GM10847 (cell line): Measurements from ENCODE around the gene ARHGEF26.

Experiments
- POLR2A ChIP-seq: IDR thresholded peaks from 2 replicates; pipeline ENCODE4 v1.6.1; 2011; ENCODE audit not compliant: insufficient read length; ENCODE audit errors: extremely low read depth

Gene ARHGEF26

DNA sequence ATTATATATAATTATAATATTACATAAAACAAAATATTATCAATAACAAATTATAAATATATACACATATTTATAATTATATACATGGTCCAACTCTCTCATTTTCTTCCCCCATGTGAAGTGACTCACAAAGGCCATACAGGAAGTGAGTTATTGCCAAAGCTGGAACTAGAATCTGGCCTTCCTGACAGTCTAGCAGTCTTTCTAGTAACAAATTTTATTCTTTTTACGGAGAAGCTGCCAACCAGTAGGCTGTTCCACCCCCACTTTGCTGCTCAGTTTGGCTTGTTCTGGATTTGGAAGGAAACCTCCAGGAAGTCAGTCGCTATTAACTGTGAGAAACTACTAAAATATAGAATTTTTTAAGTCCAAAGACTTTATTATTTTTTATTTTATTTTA is 123.5 kb downstream of the ARHGEF26 start:
- no peak for TF ChIP-seq POLR2A

DNA sequence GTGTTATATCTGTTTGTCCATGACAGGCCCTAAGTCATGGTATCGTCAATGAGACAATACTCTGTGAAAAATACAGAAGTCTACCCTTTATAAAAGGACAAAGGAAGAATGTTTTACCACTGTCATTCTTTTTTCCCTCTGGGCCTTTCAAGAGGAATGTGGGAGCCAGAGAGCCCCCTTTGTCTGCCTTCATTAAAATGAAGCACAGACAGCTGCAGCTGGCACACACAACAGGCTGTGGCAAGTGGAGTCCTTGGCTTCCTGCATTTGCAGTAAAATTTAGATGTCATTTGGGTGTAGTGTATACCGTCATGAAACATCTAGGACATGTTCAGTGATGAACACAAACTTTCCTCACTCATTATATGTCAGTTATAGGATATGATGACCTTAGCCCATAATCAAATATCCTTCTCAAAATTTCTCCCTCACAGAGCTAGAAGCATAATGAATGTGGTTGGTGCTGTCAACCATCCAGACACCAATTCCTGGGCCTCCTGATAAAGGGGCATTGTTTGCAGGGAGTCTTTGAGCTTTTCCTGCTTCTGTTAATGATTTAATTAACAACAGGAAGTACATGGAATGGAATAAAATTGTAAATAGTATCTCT is 126.7 kb downstream of the ARHGEF26 start:
- no peak for TF ChIP-seq POLR2A

DNA sequence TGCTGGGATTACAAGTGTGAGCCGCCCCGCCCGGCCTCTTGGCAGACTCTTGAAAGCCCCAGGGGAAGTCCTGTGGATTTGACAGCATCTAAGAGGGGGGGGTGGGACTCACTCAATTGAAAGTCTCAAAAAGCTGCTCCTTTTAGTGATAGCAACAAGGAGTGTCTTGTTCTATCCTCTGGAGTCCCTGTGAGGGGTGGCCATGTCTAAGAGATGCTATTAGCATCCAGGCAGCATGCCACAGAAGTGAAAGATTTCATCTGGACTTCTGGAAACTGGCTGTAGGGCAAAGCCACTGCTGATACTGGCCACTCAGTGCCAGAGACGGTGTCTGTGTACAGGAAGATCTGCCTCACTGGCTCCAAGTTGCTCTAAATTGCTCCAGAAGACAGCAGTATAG is 129.1 kb downstream of the ARHGEF26 start:
- TF ChIP-seq POLR2A, result no peak

DNA sequence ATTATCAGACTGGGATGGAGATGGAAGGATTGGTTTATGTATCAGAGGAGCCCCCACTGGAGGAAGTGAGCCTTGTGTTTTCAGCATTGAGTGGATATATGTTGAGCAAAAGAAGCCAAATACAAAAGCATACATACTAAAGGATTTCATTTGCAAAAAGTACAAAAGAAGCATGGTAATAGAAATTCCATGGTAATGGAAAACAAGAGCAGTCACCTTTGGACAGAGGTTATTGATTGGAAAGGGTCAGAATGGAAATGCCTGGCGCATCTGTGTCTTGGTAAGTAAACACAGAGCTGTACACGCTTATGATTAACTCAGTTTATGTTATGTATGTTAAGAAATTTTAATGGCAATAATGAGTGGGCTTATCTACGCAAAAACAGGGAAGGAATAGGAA is 130.4 kb downstream of the ARHGEF26 start:
- no peak for TF ChIP-seq POLR2A

DNA sequence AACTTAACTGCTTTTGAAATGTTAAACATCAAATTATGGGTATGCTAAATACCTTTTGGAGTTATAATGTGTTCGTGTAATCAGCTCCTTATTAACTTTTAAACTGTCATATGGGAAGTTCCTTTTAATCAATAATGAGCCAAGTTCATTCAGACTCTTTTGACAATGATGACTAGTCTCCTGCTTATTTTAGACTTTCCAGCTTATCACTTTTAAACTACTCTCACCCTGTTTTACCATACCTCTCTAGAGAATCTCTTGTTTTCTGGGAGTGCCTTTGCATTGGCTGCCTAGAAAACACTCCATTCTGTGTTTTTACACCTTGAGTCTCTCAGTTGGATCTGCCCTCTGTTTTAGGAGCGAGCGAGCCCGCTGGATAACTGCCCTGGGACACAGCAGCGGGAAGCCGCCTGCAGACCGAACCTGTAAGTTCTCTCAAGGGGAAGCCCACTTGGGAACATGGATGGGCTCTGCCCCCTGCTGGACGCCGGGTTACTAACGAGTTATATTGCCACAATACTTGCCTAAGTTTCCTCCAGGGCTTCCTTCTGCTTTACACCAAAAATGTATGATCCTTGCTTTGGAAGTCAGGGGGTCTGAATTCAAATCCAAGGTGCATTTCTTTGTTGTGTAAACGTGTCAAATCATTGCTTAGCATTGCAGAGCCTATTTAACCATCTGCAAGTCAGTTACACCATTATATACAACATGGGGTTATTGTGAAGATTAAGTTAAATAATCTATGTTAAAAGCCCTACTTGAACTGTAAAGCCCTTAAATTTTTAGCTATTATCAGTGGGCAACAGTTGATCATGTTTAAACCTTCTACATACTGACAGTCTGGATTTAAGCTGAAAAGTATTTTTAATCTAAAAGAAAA is 131.8 kb downstream of the ARHGEF26 start:
- no peak for TF ChIP-seq POLR2A

DNA sequence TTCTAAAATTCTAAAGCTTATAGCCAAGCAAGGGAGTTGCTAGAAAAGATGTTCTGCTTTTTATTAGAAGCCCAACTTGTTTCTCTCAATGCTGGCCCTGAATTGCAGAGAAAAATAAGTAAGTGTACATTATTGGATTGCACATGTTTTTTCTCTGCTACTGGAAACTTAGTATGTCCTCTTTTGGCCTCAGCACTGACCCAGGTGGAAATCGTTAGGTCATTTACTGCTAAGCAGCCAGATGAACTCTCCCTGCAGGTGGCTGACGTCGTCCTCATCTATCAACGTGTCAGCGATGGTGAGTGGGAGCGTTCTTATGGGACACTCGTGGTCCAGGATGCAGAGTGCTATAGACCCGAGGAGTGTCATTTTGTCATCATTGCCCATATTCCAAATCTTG is 133.3 kb downstream of the ARHGEF26 start:
- no peak for TF ChIP-seq POLR2A

DNA sequence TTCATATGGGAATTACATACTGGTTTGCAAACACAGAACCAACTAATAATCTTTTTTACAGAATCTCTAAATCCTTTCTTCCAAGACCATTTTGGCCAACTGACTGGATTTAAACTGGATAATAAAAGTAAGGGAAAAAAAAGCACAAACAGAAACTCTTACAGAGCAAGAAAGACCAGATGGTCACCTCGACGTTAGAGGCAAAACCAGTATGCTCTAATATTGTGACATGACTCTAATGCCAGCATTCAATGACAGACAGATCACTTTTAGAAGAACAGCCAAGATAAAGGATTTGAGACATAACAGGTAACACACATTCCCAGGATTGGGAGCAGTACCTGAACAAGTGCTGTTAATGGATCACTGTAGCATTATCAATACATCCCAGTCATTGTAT is 152.2 kb downstream of the ARHGEF26 start:
- TF ChIP-seq POLR2A, result no peak

DNA sequence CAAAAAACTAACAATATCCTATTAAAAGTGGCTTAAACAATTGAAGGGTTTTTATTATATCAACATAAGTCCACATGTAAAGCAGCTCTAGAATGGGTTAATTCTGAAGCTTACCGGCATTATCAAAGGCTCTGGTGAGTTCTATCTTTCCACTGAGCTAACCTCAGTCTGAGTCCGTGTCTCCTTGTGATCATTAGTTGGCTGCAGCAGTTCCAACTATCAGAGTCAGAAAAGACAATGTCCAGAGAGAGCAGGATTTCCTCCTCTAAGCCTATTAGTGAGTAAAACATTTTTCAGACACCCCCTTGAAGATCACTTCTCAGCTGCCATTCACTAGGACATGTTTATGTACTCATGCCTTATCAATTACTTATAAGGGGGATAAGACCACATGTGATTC is 153.2 kb downstream of the ARHGEF26 start:
- no peak for TF ChIP-seq POLR2A

DNA sequence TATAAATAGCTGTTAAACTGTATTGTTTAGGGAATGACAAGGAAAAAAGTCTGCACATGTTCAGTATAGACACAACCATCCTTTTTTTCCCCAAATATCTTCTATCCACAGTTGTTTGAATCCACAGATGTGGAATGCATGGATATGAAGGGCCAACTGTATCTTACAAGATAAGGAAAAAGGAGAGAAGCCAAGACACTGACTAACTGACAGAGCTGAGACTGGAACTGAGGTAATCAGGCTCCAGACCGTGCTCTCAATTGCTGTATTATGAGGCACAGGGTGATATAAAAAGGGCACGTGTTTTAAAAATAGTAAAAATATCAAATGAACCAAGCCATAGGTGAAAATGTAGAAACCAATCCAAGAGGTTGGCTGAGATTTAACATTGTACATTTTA is 154.1 kb downstream of the ARHGEF26 start:
- TF ChIP-seq POLR2A, result no peak

DNA sequence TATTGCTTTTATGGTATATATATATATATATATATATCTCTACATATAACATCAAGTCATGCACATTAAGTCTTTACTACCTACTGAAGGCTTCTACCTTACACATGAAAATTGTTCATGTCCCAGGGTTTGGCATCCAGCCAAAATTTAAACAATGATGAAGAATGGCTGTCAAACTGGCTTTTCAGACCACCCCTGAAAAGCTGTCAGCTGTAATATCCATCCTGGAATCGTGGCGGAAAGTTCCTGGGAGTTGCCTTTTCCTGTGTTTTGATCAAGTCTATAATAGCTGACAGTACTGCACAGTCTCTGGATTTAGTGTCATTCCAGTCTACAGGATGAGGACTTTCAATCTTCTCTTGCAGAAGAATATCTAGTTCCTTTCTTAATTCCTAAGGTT is 154.8 kb downstream of the ARHGEF26 start:
- TF ChIP-seq POLR2A, result no peak

DNA sequence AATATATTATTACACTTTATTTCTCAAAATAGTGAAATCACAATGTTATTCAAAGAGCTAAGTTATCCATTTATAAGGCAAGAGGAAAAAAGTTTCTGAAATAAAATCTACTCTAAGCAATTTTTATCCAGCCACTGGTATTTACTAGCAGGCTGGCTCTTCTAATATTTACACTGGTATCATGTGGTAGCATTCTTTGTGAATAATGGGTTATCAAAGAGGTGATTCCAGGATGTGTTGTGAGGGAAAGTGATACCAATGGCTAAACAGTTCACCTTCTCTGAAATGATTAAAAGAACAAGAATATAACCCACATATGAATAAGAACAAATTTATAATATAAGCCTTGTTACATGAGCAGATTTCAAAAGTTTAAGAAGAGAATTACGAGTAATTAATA is 159.0 kb downstream of the ARHGEF26 start:
- no peak for TF ChIP-seq POLR2A

DNA sequence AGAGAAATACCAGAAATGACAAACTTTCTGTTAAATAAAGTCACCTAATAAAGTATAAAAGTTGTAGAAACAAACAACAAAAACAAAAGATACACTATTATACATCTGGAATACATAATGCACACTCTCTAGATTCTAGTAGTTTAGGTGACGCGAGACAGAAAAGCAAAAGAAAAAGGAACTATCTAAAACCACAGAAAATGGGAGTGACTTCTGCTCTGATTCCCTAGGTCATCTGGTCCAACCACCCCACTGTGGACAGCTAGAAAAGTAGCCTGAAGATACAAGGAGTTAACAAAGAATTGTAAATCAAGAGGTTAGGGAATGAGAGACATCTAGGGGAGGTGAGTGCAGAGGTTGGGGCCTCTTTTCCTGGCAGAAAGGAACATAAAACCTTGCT is 164.0 kb downstream of the ARHGEF26 start:
- TF ChIP-seq POLR2A, result no peak

DNA sequence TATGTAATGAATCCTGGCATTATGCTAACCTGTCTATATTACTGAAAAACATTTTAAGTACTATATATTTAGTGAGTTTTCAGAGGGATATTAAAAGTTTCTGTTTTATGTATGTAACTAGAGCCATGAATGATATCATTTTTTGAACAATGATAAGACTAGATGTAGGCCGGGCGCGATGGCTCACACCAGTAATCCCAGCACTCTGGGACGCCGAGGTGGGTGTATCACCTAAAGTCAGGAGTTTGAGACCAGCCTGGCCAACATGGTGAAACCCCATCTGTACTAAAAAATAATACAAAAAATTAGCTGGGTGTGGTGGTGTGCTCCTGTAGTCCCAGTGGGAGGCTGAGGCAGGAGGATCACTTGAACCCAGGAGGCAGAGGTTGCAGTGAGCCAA is 169.0 kb downstream of the ARHGEF26 start:
- TF ChIP-seq POLR2A, result no peak

DNA sequence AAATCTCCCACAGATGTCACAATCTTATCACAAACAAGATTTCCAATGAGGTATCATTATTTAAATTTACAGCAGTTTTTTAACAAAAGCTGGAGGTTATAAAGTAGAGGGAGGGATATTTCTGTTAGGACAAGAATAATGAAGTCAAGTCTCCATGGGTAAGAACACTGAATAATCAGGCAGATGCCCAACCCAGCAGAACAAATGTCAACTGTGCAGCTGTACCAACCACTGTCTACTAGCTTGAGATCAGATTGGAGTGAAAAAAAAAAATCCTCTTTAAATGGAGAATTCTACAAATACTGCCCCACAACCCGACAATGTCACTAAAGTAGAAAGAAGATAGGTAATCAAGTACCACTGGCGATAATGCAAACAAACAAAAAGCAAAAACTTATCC is 172.8 kb downstream of the ARHGEF26 start:
- TF ChIP-seq POLR2A, result no peak

DNA sequence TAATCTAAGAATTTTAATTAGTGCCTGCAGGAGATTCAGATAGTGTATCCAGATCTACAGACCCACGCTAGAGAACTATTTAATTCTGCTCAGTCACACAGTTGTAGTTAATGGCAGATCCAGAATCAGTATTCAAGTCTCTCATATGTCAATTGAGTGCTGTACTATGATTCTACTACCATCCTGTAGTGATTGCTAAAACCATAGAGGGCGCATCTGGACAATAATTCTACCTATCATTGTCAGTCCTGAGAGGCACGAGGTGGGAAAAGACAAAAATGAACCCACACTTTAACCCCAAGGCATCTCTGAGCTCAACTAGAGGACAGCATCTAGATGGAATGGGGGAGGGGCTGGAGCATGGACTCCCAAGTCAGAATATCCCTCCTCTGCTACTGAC is 180.4 kb downstream of the ARHGEF26 start:
- TF ChIP-seq POLR2A, result no peak

DNA sequence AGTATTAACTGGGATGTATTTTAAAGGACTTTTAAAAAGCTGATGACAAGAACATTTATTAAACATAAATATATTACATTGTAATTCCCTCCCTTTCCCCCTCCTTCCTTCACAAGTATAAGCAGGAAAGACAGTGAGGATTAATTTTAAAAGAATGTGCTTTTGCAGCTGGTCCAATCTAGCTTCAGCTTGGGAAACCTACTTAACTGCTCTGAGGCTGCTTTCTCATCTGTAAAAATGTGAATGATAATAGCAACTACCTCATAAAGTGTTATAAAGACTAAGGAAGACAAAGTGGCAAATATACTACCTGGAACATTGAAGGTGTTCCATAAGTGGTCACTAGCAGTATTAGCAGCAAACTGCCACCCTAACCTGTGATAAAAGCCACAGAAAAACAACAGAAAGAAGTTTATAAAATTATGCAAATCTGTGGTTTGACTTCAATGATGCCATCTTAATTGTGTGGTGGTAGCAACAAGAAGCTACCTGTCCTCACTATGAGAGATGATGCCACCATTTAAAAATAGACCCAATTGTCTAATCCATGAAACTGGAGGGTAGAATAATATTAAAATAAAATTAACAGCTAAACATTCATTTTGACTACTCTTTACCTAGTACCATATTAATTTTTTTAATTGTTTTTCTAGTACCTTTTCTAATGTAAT is 183.1 kb downstream of the ARHGEF26 start:
- no peak for TF ChIP-seq POLR2A
